ENCODE data around the gene FRMD8. TPM values are rescaled to one million over a fixed set of nuclear protein-coding genes. Genes with fewer than 3 reads are reported as not detected.

FRMD8 gene
- total RNA-seq, 1 donor from 2014 or later: 22.6 TPM

- peaks cover 58% of the 10 kb centered on the region for H3K4me1 ChIP-seq
- H3K27me3 ChIP-seq (ENCODE audit: low read depth): no peaks in the 10 kb centered on the region
- peak overlapping the region; percentile 91 for H3K4me3 ChIP-seq
- H3K9me3 ChIP-seq: no peaks in the 10 kb centered on the region
- peaks cover 7% of the 10 kb centered on the region for H3K36me3 ChIP-seq
- H3K27ac ChIP-seq: peak overlapping the region; percentile 100
- intact Hi-C loops (cut with DNase I): no loop called here
- DNase-seq (peak; percentile 72), ATAC-seq (no peak)
- no peak for TF ChIP-seq CTCF (IDR thresholded peaks at IDR 0.05)
Observed at GRCh38 chr11:65417702-65418430, 31.4 kb downstream of the FRMD8 start.

GRCh38 chr11:65418431-65418680 lies 31.9 kb downstream of the FRMD8 start:
- peak overlapping the region; percentile 91 for H3K4me3 ChIP-seq
- no peaks in the 10 kb centered on the region for H3K9me3 ChIP-seq
- peaks cover 6% of the 10 kb centered on the region for H3K36me3 ChIP-seq
- peaks cover 58% of the 10 kb centered on the region for H3K4me1 ChIP-seq
- ATAC-seq (no peak), DNase-seq (no peak)
- no peak for TF ChIP-seq CTCF (IDR thresholded peaks at IDR 0.05)
- intact Hi-C loops (cut with DNase I): no loop called here
- no peaks in the 10 kb centered on the region for H3K27me3 ChIP-seq (ENCODE audit: low read depth)
- peak overlapping the region; percentile 100 for H3K27ac ChIP-seq

DNA sequence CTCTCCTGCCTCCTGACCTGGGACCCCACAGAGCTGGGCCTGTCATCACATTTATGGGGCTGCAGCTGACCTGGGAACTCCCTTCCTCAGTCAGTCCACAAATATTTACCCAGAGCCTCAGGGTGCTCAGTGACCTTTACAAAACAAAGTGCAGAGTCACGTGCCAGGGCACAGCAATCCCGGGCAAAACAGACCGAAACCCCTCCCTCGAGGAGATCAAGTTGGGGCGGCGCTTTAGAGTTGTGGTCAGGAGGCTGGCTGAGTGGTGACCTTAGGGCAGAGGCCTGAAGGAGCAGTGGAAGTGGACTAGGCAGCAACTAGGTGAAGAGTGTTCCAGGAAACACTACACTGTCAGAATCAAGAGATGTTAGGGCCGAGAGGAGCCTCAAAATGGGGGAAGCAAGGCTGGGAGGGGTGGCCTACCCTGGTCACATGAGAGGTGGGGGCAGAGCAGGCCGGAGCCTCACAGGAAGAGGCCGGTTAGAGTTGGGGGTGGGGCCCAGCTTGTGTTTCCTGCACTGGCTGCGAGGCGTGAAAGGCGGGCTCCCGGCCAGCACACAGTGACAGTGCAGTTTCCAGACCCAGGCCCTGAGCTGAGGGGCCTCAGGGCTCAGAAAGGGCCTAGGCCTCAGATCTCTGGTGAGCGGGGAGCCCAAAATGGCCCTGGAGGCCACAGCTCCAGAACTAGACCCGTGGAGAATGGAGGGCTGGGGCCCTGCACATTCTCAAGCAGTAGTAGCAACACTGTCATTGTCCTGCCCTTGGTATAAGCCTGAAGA lies 32.4 kb downstream of the FRMD8 start:
- Histone ChIP-seq H3K27ac (peak overlapping the region; percentile 100), H3K4me1 (peaks cover 58% of the 10 kb centered on the region), H3K27me3 (ENCODE audit: low read depth) (no peaks in the 10 kb centered on the region), H3K9me3 (no peaks in the 10 kb centered on the region), H3K4me3 (peak overlapping the region; percentile 91), H3K36me3 (peaks cover 3% of the 10 kb centered on the region)
- DNase-seq (peak; percentile 99), ATAC-seq (peak; percentile 54 to 67)
- intact Hi-C loops (cut with DNase I): no loop called here
- TF ChIP-seq CTCF (IDR thresholded peaks at IDR 0.05): no peak

- H3K36me3 ChIP-seq: no peaks in the 10 kb centered on the region
- H3K27ac ChIP-seq: peak overlapping the region; percentile 100
- H3K4me1 ChIP-seq: peaks cover 58% of the 10 kb centered on the region
- H3K27me3 ChIP-seq (ENCODE audit: low read depth): no peaks in the 10 kb centered on the region
- ATAC-seq (no peak), DNase-seq (peak; percentile 51)
- intact Hi-C loops (cut with DNase I): no loop called here
- no peak for TF ChIP-seq CTCF (IDR thresholded peaks at IDR 0.05)
- H3K9me3 ChIP-seq: no peaks in the 10 kb centered on the region
- peak overlapping the region; percentile 91 for H3K4me3 ChIP-seq
Observed at GRCh38 chr11:65419460-65419771, 33.0 kb downstream of the FRMD8 start.

DNA sequence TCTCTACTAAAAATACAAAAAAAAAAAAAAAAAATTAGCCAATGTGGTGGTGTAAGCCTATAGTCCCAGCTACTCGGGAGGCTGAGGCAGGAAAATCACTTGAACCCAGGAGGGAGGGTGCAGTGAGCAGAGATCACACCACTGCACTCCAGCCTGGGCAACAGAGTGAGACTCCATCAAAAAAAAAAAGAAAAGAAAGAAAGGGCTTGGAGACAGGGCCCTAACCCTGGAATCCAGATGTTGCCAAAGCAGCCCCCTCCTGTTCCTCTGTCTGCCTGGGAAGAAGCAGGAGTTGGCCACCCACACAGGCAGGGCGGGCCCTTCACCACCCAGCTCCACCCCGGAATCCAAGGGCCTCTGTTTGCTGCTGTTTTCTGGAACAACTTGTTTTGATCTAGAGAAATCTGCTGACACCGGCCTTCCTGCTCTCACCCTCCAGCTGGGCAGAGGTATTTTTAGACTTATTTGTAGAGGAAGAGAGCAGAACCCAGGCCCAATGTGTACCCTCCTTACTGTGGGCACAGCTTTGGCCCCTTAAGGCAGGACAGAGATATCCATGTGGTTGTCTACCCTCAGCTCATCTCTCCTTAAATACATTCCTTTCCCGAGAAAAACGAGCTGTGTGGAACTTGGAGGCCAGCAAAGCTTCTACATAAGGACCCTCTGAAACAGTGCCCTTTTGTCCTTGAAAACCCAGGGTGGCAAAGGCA lies 33.5 kb downstream of the FRMD8 start:
- intact Hi-C loops (cut with DNase I): no loop called here
- H3K4me1 ChIP-seq: peaks cover 58% of the 10 kb centered on the region

More for the DNA sequence above, 33.5 kb downstream of the FRMD8 start:
- ATAC-seq (peak; percentile 43 to 50), DNase-seq (peak; percentile 95)
- Histone ChIP-seq H3K36me3 (peaks cover 3% of the 10 kb centered on the region), H3K27me3 (ENCODE audit: low read depth) (no peaks in the 10 kb centered on the region), H3K27ac (peak overlapping the region; percentile 100), H3K4me3 (peak overlapping the region; percentile 91), H3K9me3 (no peaks in the 10 kb centered on the region)
- no peak for TF ChIP-seq CTCF (IDR thresholded peaks at IDR 0.05)
